Measurements from ENCODE around the gene HCN1. TPM values are rescaled to one million over a fixed set of nuclear protein-coding genes. Genes with fewer than 3 reads are reported as not detected.

The HCN1 gene
- total and polyA plus RNA-seq, 2 of the 13 experiments (the other 11 are each of a cell fraction or from before 2014, with no cell fraction given): not detected

DNA sequence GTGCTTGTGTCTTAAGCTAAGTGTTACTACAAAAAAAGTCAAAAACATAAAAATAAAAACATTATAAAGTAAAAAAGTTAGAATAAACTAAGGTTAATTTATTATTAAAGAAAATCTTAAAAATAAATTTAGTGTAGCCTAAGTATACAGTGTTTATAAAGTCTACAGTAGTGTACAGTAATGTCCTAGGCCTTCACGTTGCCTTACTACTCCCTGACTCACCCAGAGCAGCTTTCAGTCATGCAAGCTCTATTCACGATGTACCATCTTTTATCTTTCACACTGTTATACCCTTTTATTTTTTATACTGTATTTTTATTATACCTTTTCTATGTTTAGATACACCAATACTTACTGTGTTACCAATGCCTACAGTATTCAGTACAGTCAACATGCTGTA is 288.1 kb downstream of the HCN1 start:
- no peaks in the 10 kb centered on the region for H3K79me2 ChIP-seq (ENCODE audit: insufficient read depth, low read length)
- FAIRE-seq: no peak
- in situ Hi-C loops (cut with HindIII; ENCODE audit: extremely low pct_ligation_motif_present, low pct_unique_long_range_greater_than_20kb): no loop called here
- TF ChIP-seq, protein P1, sequence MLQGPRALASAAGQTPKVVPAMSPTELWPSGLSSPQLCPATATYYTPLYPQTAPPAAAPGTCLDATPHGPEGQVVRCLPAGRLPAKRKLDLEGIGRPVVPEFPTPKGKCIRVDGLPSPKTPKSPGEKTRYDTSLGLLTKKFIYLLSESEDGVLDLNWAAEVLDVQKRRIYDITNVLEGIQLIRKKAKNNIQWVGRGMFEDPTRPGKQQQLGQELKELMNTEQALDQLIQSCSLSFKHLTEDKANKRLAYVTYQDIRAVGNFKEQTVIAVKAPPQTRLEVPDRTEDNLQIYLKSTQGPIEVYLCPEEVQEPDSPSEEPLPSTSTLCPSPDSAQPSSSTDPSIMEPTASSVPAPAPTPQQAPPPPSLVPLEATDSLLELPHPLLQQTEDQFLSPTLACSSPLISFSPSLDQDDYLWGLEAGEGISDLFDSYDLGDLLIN (CRISPR knock-in tag; IDR thresholded peaks at IDR 0.05; ENCODE audit: borderline replicate concordance): no peak
- TF ChIP-seq FOXK2 (IDR thresholded peaks at IDR 0.05) (no peak), HNRNPH1 (optimal IDR thresholded peaks at IDR 0.05; ENCODE audit: low read depth, low read length) (no peak), CBX5 (CRISPR knock-in tag; IDR thresholded peaks at IDR 0.05; ENCODE audit: borderline replicate concordance) (no peak), CBX1 (IDR thresholded peaks at IDR 0.05; ENCODE audit: low read depth) (no peak), IRF2 (CRISPR knock-in tag; IDR thresholded peaks at IDR 0.05) (no peak), MED13 (CRISPR knock-in tag; IDR thresholded peaks at IDR 0.05) (no peak), ZNF674 (CRISPR knock-in tag; IDR thresholded peaks at IDR 0.05; ENCODE audit: low read depth) (no peak), BRD4 (CRISPR knock-in tag; IDR thresholded peaks at IDR 0.05) (no peak), ZNF713 (CRISPR knock-in tag; IDR thresholded peaks at IDR 0.05) (no peak)
- TF ChIP-seq, protein P2, sequence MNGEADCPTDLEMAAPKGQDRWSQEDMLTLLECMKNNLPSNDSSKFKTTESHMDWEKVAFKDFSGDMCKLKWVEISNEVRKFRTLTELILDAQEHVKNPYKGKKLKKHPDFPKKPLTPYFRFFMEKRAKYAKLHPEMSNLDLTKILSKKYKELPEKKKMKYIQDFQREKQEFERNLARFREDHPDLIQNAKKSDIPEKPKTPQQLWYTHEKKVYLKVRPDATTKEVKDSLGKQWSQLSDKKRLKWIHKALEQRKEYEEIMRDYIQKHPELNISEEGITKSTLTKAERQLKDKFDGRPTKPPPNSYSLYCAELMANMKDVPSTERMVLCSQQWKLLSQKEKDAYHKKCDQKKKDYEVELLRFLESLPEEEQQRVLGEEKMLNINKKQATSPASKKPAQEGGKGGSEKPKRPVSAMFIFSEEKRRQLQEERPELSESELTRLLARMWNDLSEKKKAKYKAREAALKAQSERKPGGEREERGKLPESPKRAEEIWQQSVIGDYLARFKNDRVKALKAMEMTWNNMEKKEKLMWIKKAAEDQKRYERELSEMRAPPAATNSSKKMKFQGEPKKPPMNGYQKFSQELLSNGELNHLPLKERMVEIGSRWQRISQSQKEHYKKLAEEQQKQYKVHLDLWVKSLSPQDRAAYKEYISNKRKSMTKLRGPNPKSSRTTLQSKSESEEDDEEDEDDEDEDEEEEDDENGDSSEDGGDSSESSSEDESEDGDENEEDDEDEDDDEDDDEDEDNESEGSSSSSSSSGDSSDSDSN (CRISPR knock-in tag; IDR thresholded peaks at IDR 0.05): no peak
- TF ChIP-seq, protein P3, sequence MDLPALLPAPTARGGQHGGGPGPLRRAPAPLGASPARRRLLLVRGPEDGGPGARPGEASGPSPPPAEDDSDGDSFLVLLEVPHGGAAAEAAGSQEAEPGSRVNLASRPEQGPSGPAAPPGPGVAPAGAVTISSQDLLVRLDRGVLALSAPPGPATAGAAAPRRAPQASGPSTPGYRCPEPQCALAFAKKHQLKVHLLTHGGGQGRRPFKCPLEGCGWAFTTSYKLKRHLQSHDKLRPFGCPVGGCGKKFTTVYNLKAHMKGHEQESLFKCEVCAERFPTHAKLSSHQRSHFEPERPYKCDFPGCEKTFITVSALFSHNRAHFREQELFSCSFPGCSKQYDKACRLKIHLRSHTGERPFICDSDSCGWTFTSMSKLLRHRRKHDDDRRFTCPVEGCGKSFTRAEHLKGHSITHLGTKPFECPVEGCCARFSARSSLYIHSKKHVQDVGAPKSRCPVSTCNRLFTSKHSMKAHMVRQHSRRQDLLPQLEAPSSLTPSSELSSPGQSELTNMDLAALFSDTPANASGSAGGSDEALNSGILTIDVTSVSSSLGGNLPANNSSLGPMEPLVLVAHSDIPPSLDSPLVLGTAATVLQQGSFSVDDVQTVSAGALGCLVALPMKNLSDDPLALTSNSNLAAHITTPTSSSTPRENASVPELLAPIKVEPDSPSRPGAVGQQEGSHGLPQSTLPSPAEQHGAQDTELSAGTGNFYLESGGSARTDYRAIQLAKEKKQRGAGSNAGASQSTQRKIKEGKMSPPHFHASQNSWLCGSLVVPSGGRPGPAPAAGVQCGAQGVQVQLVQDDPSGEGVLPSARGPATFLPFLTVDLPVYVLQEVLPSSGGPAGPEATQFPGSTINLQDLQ (CRISPR knock-in tag; IDR thresholded peaks at IDR 0.05): no peak
- TF ChIP-seq, protein P4, sequence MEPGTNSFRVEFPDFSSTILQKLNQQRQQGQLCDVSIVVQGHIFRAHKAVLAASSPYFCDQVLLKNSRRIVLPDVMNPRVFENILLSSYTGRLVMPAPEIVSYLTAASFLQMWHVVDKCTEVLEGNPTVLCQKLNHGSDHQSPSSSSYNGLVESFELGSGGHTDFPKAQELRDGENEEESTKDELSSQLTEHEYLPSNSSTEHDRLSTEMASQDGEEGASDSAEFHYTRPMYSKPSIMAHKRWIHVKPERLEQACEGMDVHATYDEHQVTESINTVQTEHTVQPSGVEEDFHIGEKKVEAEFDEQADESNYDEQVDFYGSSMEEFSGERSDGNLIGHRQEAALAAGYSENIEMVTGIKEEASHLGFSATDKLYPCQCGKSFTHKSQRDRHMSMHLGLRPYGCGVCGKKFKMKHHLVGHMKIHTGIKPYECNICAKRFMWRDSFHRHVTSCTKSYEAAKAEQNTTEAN (CRISPR knock-in tag; conservative IDR thresholded peaks at IDR 0.05): no peak
- TF ChIP-seq, protein P5, sequence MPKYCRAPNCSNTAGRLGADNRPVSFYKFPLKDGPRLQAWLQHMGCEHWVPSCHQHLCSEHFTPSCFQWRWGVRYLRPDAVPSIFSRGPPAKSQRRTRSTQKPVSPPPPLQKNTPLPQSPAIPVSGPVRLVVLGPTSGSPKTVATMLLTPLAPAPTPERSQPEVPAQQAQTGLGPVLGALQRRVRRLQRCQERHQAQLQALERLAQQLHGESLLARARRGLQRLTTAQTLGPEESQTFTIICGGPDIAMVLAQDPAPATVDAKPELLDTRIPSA (CRISPR knock-in tag; IDR thresholded peaks at IDR 0.05; ENCODE audit: borderline replicate concordance): no peak
- TF ChIP-seq, protein P6, sequence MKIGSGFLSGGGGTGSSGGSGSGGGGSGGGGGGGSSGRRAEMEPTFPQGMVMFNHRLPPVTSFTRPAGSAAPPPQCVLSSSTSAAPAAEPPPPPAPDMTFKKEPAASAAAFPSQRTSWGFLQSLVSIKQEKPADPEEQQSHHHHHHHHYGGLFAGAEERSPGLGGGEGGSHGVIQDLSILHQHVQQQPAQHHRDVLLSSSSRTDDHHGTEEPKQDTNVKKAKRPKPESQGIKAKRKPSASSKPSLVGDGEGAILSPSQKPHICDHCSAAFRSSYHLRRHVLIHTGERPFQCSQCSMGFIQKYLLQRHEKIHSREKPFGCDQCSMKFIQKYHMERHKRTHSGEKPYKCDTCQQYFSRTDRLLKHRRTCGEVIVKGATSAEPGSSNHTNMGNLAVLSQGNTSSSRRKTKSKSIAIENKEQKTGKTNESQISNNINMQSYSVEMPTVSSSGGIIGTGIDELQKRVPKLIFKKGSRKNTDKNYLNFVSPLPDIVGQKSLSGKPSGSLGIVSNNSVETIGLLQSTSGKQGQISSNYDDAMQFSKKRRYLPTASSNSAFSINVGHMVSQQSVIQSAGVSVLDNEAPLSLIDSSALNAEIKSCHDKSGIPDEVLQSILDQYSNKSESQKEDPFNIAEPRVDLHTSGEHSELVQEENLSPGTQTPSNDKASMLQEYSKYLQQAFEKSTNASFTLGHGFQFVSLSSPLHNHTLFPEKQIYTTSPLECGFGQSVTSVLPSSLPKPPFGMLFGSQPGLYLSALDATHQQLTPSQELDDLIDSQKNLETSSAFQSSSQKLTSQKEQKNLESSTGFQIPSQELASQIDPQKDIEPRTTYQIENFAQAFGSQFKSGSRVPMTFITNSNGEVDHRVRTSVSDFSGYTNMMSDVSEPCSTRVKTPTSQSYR (CRISPR knock-in tag; IDR thresholded peaks at IDR 0.05; ENCODE audit: borderline replicate concordance): no peak

More for the DNA sequence above, 288.1 kb downstream of the HCN1 start:
- no peak overlapping the region for H3K4me3 ChIP-seq (replicated peaks in 1 of 3; ENCODE audit: insufficient read depth in 1 of 3, low read depth in 2 of 3, low read length in 3 of 3)
- BruUV-seq (replicated peaks): no TSS peak
- DNase-seq (ENCODE audit: low spot score) (no peak), ATAC-seq (no peak)
- ChIA-PET POLR2A (no interaction called here), CTCF (ENCODE audit: low intra/inter-chr PET ratio, low total read pairs) (no interaction called here)
- intact Hi-C loops (cut with micrococcal nuclease; ENCODE audit: unreplicated experiment): no loop called here
- no peak overlapping the region for H2AFZ ChIP-seq (ENCODE audit: low read length)
- no peak overlapping the region for H3K4me2 ChIP-seq (ENCODE audit: low read depth, low read length)
- no peaks in the 10 kb centered on the region for H4K20me1 ChIP-seq (ENCODE audit: insufficient read depth, low read length)
- no peak overlapping the region for H3K9ac ChIP-seq (ENCODE audit: insufficient read depth, low read depth, low read length)
- WGBS (ENCODE audit: low lambda C conversion rate): 3% methylated on average over 2 of the region's 2 CpGs
- H3K9me3 ChIP-seq (ENCODE audit: low read length): 0 out of 2 replicates have a peak, but pooled peaks cover 13% of the 10 kb centered on the region
- no peaks in the 10 kb centered on the region for H3K4me1 ChIP-seq (ENCODE audit: insufficient read depth, low read length)
- no peaks in the 10 kb centered on the region for H3K36me3 ChIP-seq (replicated peaks in 1 of 2; ENCODE audit: control insufficient read depth in 1 of 2, insufficient read depth in 2 of 2, low read length in 2 of 2)
- H3K27me3 ChIP-seq (ENCODE audit: control insufficient read depth in 1 of 2, insufficient read depth in 2 of 2, low read length in 2 of 2): no peaks in the 10 kb centered on the region
- no peak overlapping the region for H3K27ac ChIP-seq (ENCODE audit: extremely low read length, insufficient read depth, low read length)

Measured in HepG2 (cell line).